GM12865 (cell line): Measurements from ENCODE around the gene AMER3.
"Not testable (repeated sequence)": the region's sequence is repeated elsewhere in the genome, so short reads cannot be mapped to it uniquely, and the experiment has no call there.

ENCODE experiments used
- DNase-seq: peaks from one replicate; pipeline ENCODE4 v3.0.0; 2010; ENCODE audit warnings: low read depth
- H3K4me3 ChIP-seq: 2 replicates; pipeline ENCODE4 v1.5.1; 2011; ENCODE audit warnings: mild to moderate bottlenecking, low read depth, low read length, control low read depth
- TF ChIP-seq, protein P1 (sequence below): IDR thresholded peaks from 2 replicates; pipeline ENCODE4 v1.5.1; 2011; ENCODE audit warnings: low read length, control low read depth, low read depth, inconsistent platforms; ENCODE audit not compliant: insufficient read depth; ENCODE audit errors: missing control alignments

The AMER3 gene, protein sequence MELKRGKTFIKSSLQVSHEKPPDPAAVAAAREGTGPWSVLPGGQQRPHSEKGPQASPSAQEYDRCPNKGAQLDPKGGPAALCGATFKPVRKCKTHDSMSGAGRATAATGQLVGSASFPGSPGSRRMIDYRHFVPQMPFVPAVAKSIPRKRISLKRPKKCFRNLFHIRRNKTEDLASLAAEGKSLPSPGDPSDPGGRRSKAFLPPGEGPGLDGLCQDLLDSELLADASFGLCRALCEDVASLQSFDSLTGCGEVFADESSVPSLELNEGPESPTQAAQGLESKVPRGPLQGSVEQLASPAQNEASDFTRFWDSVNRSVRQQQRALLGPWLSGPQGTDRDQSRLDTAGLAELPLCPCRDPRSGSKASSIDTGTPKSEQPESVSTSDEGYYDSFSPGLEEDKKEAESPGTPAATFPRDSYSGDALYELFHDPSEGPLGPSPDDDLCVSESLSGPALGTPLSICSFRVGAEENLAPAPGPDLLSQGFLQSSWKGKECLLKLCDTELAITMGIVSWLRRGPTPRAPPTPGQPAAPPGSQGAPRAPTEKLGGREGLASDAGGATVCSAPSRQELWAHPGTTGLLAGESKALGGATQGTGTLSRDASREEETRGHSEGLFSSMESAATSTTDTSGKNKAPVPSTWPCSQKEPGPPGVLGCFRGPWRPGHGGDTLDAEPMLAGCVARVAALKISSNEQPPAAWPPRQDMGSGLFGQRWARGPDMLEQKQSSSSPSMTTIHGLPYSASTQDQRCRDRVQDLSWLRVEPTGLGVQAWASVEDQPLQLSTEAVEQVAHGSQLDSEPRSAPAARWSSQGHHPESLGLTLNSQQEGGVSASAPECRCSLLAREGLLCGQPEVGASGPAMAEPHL

DNA sequence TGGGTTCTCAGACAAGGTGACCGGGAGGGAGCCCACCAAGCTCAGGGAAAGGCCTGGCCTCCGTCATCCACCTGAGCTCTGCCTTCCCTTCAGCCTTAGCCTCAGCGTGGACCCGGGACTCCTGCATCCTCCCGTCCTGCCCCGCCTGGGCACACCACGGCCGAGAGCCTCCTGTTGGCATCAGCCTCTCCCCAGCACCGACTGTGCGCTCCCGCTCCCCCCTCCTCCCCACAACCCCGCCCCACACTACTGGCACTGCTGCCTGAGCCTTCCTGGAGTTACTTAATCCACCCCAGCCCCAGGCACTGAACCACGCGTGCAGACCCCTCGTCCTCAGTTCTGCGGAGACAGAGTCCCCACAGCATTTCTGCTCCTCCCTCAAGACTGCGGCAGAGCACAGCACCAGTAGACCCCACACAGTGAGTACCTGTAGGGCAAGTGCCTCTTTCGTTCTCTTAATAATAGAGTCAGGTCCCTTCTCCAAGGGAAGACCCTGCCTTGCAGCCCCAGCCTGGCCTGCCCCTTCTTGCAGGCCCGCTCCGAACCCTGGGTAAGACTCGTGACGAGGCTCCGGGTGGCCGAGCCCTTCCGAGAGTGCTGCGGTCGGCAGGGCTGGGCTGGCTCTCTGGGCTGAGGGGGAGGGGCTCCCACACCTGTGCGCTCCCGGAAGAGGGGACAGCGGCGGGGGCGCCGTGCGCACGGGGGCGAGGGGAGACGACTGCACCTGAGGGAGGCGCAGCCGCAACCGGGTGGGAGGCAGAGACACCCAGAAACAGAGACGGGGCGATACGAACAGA lies at the start of gene AMER3:
TSS of gene AMER3 (plus strand) at position 285 of the 797 bp plus-strand sequence. CDS start 6,533 bp downstream, outside the sequence.
- no peak within 1 kb of the TSS for H3K4me3 ChIP-seq

DNA sequence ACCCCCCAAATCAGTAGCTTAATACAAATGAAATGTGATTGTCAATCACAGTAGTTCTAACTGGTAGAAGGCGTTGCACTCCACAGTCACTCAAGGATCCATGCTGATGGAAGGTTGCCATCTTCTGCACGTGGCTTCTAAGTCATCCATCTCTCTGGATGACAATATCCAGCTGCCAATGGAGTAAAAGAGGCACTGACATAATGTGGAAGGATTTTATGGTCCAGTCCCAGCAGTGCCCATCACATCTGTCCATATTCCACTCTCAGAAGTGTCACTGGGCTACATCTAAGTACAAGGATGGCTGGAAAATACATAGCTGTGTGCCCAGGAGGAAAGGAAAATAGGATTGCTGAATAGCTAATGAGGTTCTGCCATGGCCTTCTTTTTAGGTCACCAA lies 40.5 kb upstream of the AMER3 start:
- not testable (repeated sequence) for H3K4me3 ChIP-seq, DNase-seq

More for the DNA sequence above, at the start of gene AMER3:
- no peak for DNase-seq
- TF ChIP-seq, protein P1, sequence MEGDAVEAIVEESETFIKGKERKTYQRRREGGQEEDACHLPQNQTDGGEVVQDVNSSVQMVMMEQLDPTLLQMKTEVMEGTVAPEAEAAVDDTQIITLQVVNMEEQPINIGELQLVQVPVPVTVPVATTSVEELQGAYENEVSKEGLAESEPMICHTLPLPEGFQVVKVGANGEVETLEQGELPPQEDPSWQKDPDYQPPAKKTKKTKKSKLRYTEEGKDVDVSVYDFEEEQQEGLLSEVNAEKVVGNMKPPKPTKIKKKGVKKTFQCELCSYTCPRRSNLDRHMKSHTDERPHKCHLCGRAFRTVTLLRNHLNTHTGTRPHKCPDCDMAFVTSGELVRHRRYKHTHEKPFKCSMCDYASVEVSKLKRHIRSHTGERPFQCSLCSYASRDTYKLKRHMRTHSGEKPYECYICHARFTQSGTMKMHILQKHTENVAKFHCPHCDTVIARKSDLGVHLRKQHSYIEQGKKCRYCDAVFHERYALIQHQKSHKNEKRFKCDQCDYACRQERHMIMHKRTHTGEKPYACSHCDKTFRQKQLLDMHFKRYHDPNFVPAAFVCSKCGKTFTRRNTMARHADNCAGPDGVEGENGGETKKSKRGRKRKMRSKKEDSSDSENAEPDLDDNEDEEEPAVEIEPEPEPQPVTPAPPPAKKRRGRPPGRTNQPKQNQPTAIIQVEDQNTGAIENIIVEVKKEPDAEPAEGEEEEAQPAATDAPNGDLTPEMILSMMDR: no peak

DNA sequence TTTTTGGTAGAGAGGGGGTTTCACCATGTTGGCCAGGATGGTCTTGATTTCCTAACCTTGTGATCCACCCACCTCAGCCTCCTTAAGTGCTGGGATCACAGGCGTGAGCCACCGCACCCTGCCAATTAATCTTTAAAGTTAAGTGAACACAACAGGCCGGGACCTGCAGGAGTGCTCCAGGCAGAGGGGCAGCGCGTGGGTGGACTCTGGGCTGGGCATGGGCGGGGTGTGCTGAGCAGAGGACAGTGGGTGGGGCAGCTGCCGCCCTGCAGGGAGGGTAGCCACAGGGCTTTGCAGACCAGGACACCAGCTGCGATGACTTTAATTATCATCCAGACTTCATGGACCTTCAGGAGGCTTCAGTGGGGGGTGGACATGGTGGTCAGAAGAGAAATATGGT lies 35.3 kb upstream of the AMER3 start:
- TF ChIP-seq, protein P1: no peak
- no peak overlapping the region for H3K4me3 ChIP-seq
- no peak for DNase-seq

DNA sequence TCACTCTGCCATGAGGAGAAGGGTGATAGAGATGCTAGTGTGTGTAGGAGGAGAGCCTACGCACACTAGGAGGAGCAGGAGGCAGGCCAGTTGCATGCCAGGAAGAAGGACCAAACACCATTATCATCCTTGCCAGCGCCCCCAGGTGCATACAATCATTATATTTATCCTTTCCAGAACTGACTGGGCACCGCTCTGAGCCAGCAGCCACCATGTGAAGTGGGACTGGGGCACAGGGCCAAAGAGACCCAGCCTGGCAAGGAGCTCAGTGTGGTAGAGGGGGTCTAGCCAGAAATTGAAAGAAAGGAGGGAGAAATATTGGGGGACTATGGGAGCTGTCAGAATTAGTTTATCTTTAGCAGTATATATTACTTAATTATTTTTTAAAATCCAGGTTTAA lies 34.8 kb upstream of the AMER3 start:
- H3K4me3 ChIP-seq: no peak overlapping the region
- no peak for DNase-seq
- TF ChIP-seq, protein P1: no peak

DNA sequence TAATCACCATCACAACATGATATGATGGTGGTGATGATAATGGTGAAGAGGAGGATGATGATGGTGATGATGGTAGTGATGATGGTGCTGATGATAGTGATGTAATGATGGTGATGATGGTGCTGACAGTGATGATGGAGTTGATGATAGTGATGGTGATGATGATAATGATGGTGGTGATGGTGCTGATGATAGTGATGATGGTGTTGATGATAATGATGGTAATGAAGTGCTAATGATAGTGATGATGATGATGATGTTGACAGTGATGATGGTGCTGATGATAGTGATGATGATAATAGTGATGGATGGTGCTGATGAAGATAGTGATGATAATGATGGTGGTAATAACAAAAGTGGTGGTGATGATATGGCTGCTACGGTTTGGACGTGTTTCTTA lies 30.9 kb upstream of the AMER3 start:
- no peak for DNase-seq
- TF ChIP-seq, protein P1: no peak
- H3K4me3 ChIP-seq: no peak overlapping the region

DNA sequence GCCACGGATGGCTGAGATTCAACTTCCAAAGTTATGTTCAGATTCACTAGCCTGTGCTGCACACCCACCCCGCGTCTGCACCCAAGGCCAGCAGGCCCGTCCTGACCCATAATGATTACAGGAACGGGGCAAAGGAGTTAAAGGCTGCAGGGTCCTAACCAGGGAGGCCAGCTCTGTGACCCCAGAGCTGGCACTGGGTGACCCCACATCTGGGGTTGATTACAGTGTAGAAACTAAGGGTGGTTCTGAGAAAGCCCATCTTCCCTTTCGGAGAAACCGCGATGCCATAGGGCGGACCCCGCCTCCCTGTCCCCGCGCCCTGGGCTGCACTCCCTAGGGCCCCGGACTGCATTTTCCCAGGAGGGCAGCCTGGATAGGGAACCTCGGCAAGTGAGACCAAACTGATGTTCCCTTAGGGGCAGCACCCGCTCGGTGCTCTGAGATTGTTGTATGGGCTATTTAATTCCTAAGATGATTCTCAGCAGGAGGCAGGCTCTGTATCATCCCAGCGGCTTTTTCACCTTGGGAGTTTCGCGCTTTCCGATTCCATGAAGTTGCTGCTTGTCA lies 28.6 kb upstream of the AMER3 start:
- TF ChIP-seq, protein P1: no peak
- DNase-seq: no peak
- peak overlapping the region; percentile 52 for H3K4me3 ChIP-seq
